DOHH2 (cell line): ENCODE data around the gene MRPL54.

Experiments
- CTCF ChIP-seq: fragments of 200-600 bp; sonication (generic); IDR thresholded peaks from one replicate; pipeline ENCODE4 v1.5.1; 2014; ENCODE audit warnings: antibody characterized with exemption, mild to moderate bottlenecking, low read depth, low read length; ENCODE audit not compliant: poor library complexity, severe bottlenecking
- EZH2phosphoT487 ChIP-seq: fragments of 200-600 bp; sonication (generic); IDR thresholded peaks from 2 replicates; pipeline ENCODE4 v1.6.1; 2017; ENCODE audit warnings: borderline replicate concordance, mild to moderate bottlenecking, antibody characterized with exemption, low read length, moderate library complexity, mixed read lengths

- no peak for TF ChIP-seq CTCF
- TF ChIP-seq EZH2phosphoT487 = no peak
Measured at GRCh38 chr19:3782330-3782729, 19.8 kb downstream of the MRPL54 start.
